Glomerular endothelial cell (primary cell): ENCODE results near the gene ASPM. TPM values are rescaled to one million over a fixed set of nuclear protein-coding genes. Genes with fewer than 3 reads are reported as not detected.
"Not testable (repeated sequence)": the region's sequence is repeated elsewhere in the genome, so short reads cannot be mapped to it uniquely, and the experiment has no call there.

Experiments used
- DNase-seq: peaks from one replicate; pipeline ENCODE4 v3.0.0-alpha.2; 2011; ENCODE audit warnings: low read depth, low spot score; ENCODE audit errors: extremely low read depth
- total RNA-seq: library from RNA; depleted of rRNA; stranded (reverse); fragments of >200 nt; gene quantifications from 2 replicates; pipeline ENCODE4 v1.2.3, GENCODE V29; 2015

The ASPM gene
- total RNA-seq, 1 donor from 2014 or later: 11.3 TPM

GRCh38 chr1:197144570-197145325 lies 1.7 kb downstream of the ASPM start:
- no peak for DNase-seq

- no peak for DNase-seq
Observed at GRCh38 chr1:197143276-197143675, 3.2 kb downstream of the ASPM start.

- no peak for DNase-seq
Observed at GRCh38 chr1:197141575-197141974, 4.9 kb downstream of the ASPM start.

- no peak for DNase-seq
Observed at GRCh38 chr1:197140121-197140520, 6.3 kb downstream of the ASPM start.

- DNase-seq: no peak
Observed at GRCh38 chr1:197139169-197139568, 7.3 kb downstream of the ASPM start.

- no peak for DNase-seq
Observed at GRCh38 chr1:197137322-197137721, 9.1 kb downstream of the ASPM start.

GRCh38 chr1:197130677-197131304 lies 15.7 kb downstream of the ASPM start:
- no peak for DNase-seq

- no peak for DNase-seq
Observed at GRCh38 chr1:197129698-197130097, 16.8 kb downstream of the ASPM start.

- DNase-seq: no peak
Observed at GRCh38 chr1:197127246-197127912, 19.1 kb downstream of the ASPM start.

GRCh38 chr1:197126691-197127090 lies 19.8 kb downstream of the ASPM start:
- DNase-seq: no peak

GRCh38 chr1:197124376-197124775 lies 22.1 kb downstream of the ASPM start:
- DNase-seq: no peak

- DNase-seq: no peak
Observed at GRCh38 chr1:197116156-197116555, 30.3 kb downstream of the ASPM start.

GRCh38 chr1:197106869-197107268 lies 39.6 kb downstream of the ASPM start:
- DNase-seq: no peak

GRCh38 chr1:197103300-197103699 lies 43.2 kb downstream of the ASPM start:
- no peak for DNase-seq

- no peak for DNase-seq
Observed at GRCh38 chr1:197101978-197102377, 44.5 kb downstream of the ASPM start.

GRCh38 chr1:197100677-197101076 lies 45.8 kb downstream of the ASPM start:
- DNase-seq: no peak

- DNase-seq: no peak
Observed at GRCh38 chr1:197099444-197099843, 47.0 kb downstream of the ASPM start.

GRCh38 chr1:197096971-197097370 lies 49.5 kb downstream of the ASPM start:
- not testable (repeated sequence) for DNase-seq

- no peak for DNase-seq
Observed at GRCh38 chr1:197096137-197096536, 50.3 kb downstream of the ASPM start.

GRCh38 chr1:197093226-197093885 lies 53.1 kb downstream of the ASPM start:
- no peak for DNase-seq

GRCh38 chr1:197092491-197093023 lies 53.9 kb downstream of the ASPM start:
- no peak for DNase-seq
